Loucy (cell line): ENCODE results near the gene POLR2L.

ENCODE experiments used
- H2AFZ ChIP-seq: fragments of 200-600 bp; sonication (generic); 2 replicates; pipeline ENCODE4 v1.6.0; 2016; ENCODE audit warnings: antibody characterized with exemption, mild to moderate bottlenecking, low read length, moderate library complexity
- H3F3A ChIP-seq: fragments of 200-600 bp; 2 replicates; pipeline ENCODE4 v1.6.0; 2016; ENCODE audit warnings: antibody characterized with exemption, low read depth, mild to moderate bottlenecking
- H3K27me3 ChIP-seq: fragments of 200-600 bp; sonication (generic); 2 replicates; pipeline ENCODE4 v1.6.1; 2014; ENCODE audit warnings: low read length, mild to moderate bottlenecking; ENCODE audit not compliant: insufficient read depth, poor library complexity, severe bottlenecking
- H3K36me3 ChIP-seq: fragments of 200-600 bp; sonication (generic); 2 replicates; pipeline ENCODE4 v1.6.1; 2016; ENCODE audit warnings: low read length; ENCODE audit not compliant: insufficient read depth
- H3K4me1 ChIP-seq: fragments of 200-600 bp; sonication (generic); 2 replicates; pipeline ENCODE4 v1.5.1; 2014; ENCODE audit warnings: low read length, mild to moderate bottlenecking; ENCODE audit not compliant: insufficient read depth, poor library complexity, severe bottlenecking
- H3K4me2 ChIP-seq: fragments of 200-600 bp; sonication (generic); 2 replicates; pipeline ENCODE4 v1.6.0; 2014; ENCODE audit warnings: antibody characterized with exemption, low read length, low read depth, mild to moderate bottlenecking; ENCODE audit not compliant: poor library complexity, severe bottlenecking
- H3K4me3 ChIP-seq: fragments of 200-600 bp; sonication (generic); 2 replicates; pipeline ENCODE4 v1.5.1; 2014; ENCODE audit warnings: low read length, mild to moderate bottlenecking, mixed read lengths; ENCODE audit not compliant: poor library complexity, severe bottlenecking
- H3K79me2 ChIP-seq: fragments of 200-600 bp; sonication (generic); 2 replicates; pipeline ENCODE4 v1.6.1; 2014; ENCODE audit warnings: low read length; ENCODE audit not compliant: insufficient read depth
- H3K9ac ChIP-seq: fragments of 200-600 bp; sonication (generic); 2 replicates; pipeline ENCODE4 v1.6.0; 2014; ENCODE audit warnings: mild to moderate bottlenecking, low read depth, low read length, moderate library complexity; ENCODE audit not compliant: poor library complexity, severe bottlenecking
- H3K9me2 ChIP-seq: fragments of 200-600 bp; sonication (generic); replicated peaks from 2 replicates; pipeline ENCODE4 v1.6.1; 2016; ENCODE audit warnings: low read depth, low read length, mixed read lengths
- H3K9me3 ChIP-seq: fragments of 200-600 bp; sonication (generic); 2 replicates; pipeline ENCODE4 v1.6.1; 2014; ENCODE audit warnings: mild to moderate bottlenecking, antibody characterized with exemption, low read length, low read depth; ENCODE audit not compliant: insufficient read depth
- H4K20me1 ChIP-seq: fragments of 200-600 bp; sonication (generic); 2 replicates; pipeline ENCODE4 v1.6.0; 2014; ENCODE audit warnings: antibody characterized with exemption, low read length, mild to moderate bottlenecking; ENCODE audit not compliant: insufficient read depth, poor library complexity, severe bottlenecking
- CTCF ChIP-seq: fragments of 200-600 bp; sonication (generic); conservative IDR thresholded peaks from 2 replicates; pipeline ENCODE4 v1.5.1; 2014; ENCODE audit warnings: mild to moderate bottlenecking, antibody characterized with exemption, low read length
- EZH2phosphoT487 ChIP-seq: fragments of 200-600 bp; IDR thresholded peaks from 2 replicates; pipeline ENCODE4 v1.6.1; 2018; ENCODE audit warnings: antibody characterized with exemption, mild to moderate bottlenecking, moderate library complexity, borderline replicate concordance

The POLR2L gene

DNA sequence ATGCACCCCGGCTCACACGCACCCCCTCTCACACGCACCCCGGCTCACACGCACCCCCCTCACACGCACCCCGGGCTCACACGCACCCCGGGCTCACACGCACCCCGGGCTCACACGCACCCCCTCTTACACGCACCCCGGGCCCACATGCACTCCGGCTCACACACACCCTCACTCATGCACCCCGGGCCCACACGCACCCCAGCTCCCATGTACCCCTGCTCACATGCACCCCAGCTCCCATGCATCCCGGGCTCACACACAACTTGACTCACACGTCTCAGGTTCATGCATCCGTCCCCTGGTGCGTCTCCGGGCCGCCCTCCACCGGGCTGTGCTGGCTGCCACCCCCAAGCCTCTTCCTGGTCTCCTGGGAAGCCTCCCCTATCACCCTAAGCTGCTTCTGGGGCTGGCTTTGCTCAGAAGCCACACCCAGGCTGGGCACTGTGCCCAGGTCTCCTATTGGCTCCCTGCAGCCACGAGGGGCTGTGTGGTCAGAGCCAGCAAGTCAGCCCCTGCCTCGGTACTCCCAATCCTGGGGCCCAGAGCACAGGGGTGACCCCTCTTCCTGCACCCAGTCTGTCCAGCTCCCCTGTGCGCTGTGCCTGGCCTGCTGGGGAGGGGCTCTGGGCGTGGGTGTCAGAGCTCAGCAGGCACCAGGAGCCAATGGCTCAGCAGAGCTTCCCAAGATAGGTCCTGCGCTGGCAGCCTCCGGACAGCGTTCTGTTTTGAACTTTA, 17.2 kb upstream of the POLR2L start:
- Histone ChIP-seq H3F3A (no peaks in the 10 kb centered on the region), H3K9ac (no peak overlapping the region), H3K4me3 (no peak overlapping the region), H3K79me2 (no peaks in the 10 kb centered on the region), H3K9me3 (no peaks in the 10 kb centered on the region), H3K4me2 (no peak overlapping the region), H3K9me2 (no peaks in the 10 kb centered on the region), H3K36me3 (no peaks in the 10 kb centered on the region), H4K20me1 (no peaks in the 10 kb centered on the region), H3K4me1 (peaks cover 3% of the 10 kb centered on the region), H3K27me3 (no peaks in the 10 kb centered on the region), H2AFZ (no peak overlapping the region)
- TF ChIP-seq EZH2phosphoT487 (no peak), CTCF (no peak)

DNA sequence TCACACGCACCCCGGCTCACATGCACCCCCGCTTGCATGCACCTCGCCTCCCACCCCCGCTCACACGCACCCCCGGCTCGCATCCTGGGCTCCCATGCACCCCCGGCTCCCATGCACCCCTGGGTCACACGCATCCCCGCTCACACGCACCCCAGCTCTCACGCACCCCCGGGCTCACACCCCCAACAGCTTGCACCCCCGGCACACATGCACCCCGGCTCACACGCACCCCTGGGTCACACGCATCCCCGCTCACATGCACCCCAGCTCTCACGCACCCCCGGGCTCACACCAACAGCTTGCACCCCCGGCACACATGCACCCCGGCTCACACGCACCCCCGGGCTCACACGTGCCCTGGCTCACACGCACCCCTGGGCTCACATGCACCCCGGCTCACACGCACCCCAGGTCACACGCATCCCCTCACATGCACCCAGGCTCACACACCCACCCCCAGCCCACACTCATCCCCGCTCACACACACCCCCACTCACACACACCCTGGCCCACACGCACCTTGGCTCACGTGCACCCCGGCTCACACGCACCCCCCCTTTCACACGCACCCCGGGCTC, 16.5 kb upstream of the POLR2L start:
- no peaks in the 10 kb centered on the region for H3K36me3 ChIP-seq
- H3F3A ChIP-seq: no peaks in the 10 kb centered on the region
- no peaks in the 10 kb centered on the region for H3K9me3 ChIP-seq
- H3K4me2 ChIP-seq: no peak overlapping the region
- no peaks in the 10 kb centered on the region for H3K79me2 ChIP-seq
- H3K27me3 ChIP-seq: no peaks in the 10 kb centered on the region
- no peak overlapping the region for H3K4me3 ChIP-seq
- no peaks in the 10 kb centered on the region for H4K20me1 ChIP-seq
- H3K9ac ChIP-seq: no peak overlapping the region
- TF ChIP-seq EZH2phosphoT487 (no peak), CTCF (no peak)
- peaks cover 3% of the 10 kb centered on the region for H3K4me1 ChIP-seq
- H2AFZ ChIP-seq: no peak overlapping the region
- no peaks in the 10 kb centered on the region for H3K9me2 ChIP-seq

DNA sequence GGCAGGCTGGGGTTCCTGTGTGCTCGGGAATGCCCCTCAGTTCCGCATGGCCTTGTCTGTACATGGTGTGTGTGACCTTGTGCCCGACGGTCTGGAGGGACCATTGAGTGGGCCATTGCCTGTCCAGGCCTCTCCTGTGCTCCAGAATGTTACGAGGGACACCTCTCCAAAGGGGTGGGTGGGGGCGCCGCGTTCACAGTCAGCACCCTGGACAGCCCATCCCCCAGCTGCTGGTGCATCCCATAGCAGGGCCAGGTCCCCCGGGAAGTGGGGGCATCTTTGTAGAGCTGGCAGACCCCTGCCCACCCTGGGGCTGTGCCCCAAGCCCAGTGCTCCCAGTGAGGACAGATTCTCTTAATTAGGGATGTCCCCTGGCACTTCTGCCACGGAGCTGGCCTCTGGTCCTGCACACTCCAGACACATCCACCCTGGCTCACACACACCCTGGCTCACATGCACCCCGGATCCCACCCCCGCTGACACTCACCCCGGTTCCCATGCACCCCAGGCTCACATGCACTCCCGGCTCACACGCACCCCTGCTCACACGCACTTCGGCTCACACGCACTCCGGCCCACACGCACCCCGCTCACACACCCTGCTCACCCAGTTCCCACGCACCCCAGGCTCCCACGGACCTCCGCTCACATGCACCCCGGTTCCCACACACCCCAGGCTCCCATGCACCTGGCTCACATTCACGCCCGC, 15.9 kb upstream of the POLR2L start:
- Histone ChIP-seq H3K9ac (no peak overlapping the region), H3K9me3 (no peaks in the 10 kb centered on the region), H3K4me1 (peaks cover 3% of the 10 kb centered on the region), H3K4me3 (no peak overlapping the region), H4K20me1 (no peaks in the 10 kb centered on the region), H3K36me3 (no peaks in the 10 kb centered on the region), H3K27me3 (no peaks in the 10 kb centered on the region), H3K9me2 (no peaks in the 10 kb centered on the region), H3F3A (no peaks in the 10 kb centered on the region), H3K79me2 (no peaks in the 10 kb centered on the region), H2AFZ (no peak overlapping the region), H3K4me2 (no peak overlapping the region)
- TF ChIP-seq CTCF (no peak), EZH2phosphoT487 (no peak)
